GM21737 (cell line): ENCODE measurements around the gene TRPV6.

Experiments used
- ATAC-seq: cut with Tn5 transposase; IDR thresholded peaks from one replicate; pipeline ENCODE4 v1.9.1; 2021; ENCODE audit warnings: mild to moderate bottlenecking, moderate library complexity; ENCODE audit not compliant: unreplicated experiment

TRPV6 gene

DNA sequence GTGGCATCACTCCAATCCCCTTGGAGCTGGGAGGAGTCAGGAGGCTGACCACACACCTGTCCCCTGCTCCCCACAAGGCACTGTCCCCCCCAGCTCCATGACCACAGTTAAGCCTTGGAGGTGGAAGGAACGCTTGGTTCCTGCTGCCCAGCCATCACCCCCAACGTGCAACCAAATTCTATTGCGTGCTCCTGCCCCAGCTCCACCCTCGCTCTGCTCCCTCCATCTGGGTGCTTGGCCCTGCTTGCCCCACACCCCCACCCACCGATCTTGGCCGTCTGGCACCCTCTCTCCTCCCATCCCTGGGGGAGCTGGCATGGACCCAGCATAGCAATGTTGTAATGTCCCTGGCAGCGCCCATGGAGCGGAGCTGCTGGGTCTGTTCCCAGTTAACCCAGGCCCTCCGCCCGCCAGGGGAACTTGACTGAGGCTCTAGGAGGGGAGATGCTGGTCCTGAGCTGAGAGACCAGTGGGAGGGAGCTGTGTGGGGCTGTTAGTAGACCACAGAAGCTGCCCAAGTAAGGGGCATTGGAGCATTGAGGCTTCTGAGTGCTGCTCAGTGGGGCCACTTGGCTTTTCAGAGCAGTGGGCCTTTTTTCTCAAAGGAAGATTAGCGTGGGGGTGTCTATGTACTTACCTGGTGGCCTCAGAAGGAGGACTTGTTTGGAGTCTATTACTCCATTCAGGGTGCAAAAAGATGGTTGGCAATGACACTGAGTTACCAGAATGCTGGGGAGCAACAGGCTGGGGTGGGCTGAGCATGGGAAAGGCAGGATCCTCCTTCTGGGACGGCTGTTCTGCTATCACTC is 29.6 kb downstream of the TRPV6 start:
- no peak for ATAC-seq

DNA sequence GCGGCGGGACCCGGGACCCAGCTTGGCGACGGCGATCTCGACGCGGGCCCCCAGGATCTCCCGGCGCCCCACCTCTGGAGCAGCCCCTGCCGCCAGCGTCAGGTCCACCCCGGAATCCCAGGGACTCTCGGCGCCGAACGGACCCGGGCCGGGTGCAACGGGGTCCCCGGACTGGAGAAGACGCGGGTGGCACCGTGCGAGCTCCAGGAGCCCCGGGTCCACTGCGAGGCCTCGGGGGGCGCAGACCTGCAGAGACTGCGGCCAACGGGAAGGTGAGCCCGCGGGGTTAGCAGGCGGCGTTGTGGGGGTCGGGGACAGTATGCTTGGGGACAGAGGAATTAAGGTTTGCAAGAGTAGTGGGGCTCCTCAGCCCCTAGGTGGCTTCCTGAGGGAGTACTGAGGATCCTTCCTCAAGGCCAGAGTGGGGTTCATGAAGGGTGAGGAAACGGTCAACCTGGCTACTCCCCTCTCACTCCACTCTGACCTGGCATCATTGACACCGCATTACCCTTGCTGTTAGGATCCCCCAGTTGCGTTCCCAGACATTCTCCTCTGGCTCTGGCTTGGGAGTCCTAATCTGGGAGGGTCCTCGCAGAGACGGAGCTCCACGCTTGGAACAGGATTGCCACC is 30.3 kb downstream of the TRPV6 start:
- ATAC-seq = no peak

DNA sequence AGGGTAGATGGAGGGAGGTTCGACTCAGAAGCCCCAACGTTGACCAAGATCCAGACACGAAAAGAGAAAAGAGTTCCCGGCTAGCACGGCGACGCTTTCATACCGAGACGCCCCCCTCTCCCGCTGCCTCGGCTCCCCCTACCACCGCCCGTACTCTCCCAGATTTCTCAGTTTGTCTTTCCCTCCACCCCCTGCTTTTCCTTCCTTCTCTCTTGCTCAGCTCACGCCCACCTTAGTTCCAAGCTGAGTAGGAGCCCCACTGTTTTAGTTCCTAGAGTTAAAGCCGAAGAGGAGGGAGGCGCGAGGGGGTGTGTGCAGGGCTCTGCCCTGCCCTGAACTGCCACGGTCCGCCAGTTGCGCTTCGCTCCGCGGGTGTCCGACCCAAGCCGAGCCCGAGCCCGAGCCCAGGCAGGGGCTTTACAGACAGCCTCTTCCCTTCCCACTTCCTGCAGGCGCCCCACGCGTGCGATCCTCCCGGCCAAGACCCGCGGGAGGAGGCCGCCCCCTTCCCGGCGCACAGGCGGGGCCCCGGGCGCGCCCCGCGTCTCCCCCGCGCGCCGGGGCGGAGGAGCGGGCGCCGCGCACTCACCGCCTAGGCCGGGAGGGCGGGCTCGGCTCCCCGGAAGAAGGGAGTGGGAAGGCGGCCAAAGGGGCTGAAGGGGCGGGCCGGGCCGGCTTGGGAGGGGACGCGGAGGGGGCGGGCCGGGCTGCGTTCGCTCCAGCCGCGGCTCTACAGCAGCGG is 31.0 kb downstream of the TRPV6 start, which contains the start of gene EPHB6:
Gene EPHB6, plus strand, starts transcription at position 705 of the 742 bp plus-strand sequence. CDS start 8,152 bp downstream, outside the sequence.
- ATAC-seq = peak; percentile 58

DNA sequence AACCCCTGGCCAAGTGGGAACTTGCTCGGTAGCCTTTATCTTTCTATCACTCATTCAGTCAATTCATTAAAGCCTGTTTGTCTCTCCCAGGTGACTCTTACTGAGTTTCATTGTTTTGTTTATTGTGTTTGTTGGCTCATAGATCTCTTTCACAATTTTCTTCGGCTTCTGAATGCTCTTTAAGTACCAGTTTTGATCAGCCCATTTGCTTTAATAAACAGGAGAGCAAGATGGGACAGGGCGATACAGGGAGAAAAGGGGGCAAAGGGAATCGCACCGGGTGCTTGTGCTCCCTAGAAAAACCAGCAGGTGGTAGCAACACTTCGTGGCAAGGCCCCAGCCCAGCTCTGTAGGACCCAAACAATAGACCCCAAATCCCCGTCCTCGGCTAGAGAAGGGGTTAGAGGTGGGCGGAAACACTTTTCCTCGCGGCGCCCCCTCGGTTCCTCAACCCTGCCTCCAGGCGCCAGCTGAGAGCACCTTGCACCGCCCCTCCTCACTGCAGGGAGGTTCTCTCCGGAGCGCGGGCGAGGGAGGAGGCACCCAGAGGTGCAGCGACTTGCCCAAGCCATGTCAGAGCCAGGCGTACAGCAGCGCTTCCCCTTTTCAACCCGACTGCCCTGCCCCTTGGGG is 31.7 kb downstream of the TRPV6 start:
- peak; percentile 76 for ATAC-seq

DNA sequence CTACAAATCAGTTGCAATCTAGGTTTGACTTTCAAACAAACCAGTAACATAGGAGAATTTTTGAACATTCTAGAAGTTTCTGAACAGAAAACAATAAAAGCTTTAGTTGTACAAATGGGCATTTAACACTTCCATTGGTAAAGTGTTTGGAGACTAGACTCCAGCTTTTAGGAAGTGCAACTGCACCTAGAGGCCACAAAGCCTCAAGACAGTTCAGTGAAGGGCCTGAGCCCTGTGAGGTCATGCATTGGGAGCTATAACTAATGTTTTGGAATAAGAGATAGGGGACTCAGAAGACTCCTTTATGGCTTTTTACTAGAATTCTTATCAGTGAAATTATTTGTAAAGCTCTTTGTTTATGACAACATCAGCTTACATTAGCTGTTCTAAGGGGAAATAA is 33.6 kb downstream of the TRPV6 start:
- ATAC-seq = no peak

DNA sequence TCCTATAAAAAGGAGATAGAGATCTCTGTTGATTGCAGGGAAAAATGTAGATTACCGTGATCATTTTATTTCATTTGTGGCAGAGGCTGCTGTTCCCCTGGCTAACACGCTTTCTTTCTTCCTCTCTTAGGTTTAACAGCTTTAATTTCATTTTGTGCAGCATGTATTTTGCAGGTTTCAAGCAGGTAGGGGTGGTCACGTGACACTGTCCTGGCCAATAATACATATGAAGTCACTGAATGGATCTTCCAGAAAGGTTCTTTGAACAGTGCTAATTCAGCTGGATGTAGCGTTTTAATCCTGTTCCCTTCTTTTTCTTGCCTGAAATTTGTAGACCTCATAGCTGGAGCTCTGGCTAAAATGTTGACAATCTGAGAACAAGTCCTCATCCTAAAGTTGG is 34.3 kb downstream of the TRPV6 start:
- ATAC-seq = no peak

DNA sequence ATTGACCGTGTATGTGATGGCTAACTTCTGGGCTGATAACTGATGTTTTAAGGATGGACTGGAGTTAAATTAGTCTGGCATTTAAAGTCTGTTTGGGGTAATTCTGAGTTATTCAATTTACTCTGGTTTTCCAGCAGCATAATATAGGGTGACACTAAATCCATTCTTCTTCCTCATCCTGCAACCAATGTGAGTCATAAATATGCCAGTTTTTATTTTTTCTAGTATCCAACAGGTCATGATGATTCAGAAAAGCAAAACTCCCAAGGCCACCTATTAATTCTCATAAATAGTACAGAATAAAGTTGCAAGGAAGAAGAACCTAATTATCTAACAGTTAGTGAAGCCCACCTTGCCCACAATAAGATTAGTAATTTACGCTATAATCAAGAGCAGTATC is 38.2 kb downstream of the TRPV6 start:
- ATAC-seq = no peak

DNA sequence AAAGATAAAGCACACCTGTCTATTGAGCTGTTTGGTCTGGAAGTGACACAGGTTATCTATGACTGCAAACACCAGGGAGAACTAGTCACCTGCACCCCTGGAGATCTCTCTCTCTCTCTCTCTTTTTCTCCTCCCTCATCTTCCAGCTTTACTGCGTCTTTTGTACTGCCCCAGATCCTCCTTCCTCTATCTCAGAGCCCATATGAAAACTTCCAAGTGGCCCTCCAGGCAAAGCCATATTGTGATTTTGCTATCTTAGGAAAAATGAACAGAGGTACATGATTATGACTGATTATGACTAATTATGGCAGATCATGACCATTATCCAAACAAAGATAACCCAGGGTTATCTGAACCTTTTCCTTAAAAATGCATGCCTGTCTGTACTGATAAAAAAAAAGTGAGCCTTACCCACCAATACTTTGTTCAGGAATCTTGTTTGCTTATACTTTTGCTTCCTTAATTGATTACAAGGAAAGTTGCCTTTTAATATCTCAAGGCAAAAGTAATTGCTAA is 43.2 kb downstream of the TRPV6 start:
- no peak for ATAC-seq

DNA sequence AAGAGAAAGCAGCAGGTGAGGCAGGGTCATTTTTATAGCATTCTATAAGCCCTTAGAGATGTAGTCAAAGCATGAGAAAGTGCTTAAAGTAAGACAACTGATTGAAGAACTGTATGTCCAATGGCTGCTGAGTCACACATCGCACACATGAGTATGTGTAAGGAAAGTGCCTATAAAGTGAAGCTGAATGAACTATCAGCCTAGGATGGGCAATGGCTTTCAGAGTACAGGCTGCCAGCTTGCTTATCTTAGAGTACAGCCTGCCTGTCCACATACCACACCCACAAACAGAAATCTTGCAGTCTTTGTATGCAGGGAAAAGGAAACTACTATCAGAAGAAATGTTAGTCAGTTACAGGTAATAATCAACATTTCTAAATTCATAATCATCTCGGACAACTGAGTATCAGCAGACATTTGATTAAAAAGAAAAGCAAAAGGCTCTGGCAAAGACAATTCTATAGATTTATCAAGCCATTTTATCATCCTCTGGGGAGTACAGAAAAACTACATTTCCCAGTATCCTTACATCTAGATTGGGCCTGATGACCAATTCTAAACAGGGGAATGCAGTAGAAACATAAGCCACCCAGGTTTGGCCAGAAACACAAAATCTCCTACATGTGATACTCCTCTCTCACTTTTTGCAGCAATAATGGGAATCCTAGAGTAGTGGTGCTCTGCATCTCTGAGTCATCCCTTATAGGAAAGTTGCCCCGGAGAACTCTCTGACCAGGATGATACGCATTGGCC is 46.9 kb downstream of the TRPV6 start:
- no peak for ATAC-seq

DNA sequence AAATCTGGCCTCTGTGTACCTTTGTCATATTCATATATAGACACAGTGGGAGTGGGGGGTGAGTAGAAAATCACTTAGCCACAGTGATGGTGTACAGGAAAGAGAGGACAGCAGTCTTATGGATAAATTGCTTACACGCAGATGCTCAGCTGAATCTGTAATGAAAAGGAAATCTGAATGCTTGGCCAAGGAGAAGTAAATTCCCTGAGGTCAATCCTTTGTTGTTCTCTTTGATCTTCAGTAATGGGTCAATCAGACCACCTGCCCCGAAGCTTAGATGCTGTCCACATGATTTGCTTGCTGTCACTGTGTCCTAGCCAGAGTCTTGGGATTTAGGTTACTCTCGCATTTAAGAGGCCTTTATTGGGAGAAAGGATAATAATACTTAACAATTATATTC is 49.1 kb downstream of the TRPV6 start:
- no peak for ATAC-seq

DNA sequence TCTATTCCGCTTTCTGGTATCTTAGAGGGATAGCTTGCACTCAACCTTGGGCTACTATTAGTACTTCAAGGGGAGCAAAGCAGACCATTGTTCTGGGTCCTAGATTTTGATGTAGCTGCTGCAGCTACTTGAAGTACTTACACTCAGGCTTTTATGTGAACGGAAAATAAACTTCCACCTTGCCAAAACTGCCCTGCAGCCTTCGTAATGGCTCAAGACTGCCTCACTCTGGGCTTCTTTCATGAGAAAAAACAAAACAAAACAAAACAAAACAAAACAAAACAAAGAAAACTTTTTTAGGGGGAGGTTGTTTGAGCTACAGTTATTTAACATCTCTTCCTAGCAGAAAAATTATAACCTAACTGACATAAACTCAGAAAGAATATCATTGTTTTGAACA is 50.1 kb downstream of the TRPV6 start:
- ATAC-seq = no peak

DNA sequence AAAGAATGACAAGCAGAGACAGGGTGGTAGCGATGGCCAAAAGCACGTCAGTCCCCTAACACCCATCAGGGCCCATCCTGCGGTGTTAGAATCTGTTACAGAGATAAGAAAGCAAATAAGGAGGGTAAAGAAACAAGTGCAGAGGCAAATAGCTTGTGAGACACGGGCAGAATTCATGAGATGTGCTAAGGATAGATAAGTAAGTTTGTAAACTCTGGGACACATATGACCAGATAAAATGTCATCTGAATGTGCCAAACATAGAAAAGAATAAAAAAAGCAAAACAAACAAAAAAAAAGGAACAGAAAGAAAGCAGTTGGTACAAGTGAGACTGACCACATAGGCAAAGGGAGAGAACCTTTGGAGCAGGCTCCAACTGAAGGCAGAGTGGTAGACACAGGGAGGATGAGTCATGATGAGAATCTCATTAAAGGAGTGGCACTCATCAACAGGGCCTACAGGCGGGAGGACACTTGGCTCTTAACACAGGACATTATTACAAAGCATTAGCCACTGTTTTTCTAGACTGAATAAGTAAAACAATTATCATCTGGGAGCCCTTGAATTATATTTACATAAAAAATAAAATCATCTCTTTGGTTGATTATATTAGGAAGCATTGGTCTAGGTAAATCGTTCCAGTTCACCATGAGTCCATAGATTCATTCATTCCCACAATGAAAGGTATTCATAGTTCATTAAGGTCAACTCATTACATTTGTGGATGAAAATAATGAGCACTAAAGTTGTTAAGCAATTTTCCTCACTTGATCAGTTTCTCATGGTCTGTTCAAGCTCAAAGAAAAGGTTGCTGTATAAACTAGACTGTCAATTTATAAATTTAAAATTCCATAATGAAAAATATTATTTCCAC is 52.1 kb downstream of the TRPV6 start:
- ATAC-seq = peak; percentile 66

DNA sequence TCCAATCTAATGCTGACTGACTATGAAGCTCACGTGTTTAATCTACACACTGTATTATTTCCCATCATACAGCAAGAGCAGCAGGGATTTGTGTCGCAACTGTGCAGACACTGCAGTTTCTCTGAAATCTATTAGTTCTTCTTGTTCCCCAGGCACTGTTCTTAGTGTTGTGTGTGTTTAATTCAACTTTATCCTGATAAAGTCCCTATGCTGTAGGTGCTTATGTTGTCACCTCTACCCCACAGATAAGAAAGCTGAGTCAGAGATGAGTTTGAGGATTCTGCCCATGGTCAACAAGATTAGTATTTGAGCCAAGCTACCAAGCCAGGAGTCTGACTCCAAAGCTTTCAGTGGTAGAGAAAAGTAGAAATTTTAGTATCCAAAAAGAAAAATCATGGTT is 53.1 kb downstream of the TRPV6 start:
- ATAC-seq = no peak

DNA sequence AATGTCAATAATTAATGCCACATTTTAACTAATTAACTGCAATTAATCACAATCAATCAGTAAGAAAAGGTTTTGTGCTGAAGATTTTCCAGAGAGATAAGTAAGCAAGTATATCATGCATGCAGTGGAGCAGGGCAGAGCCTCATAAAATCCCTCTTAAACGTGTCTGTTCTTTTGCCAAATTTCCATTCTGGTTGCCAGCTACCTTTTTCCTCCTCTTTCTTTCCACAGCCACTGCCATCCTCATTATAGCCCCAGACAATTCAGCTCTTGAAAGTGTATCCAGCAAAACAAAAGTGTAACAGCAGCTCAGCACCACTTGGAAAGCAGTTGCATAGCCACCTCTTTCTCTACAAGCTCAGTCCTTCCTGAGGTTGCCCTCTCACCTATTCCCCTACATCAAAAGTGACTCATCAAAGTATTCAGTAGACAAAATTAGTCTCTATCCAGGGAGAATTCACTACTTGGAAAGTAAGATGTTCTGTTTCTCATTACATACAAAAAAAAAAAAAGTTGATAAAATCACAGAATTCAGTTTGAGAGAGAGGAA is 57.5 kb downstream of the TRPV6 start:
- ATAC-seq = no peak

DNA sequence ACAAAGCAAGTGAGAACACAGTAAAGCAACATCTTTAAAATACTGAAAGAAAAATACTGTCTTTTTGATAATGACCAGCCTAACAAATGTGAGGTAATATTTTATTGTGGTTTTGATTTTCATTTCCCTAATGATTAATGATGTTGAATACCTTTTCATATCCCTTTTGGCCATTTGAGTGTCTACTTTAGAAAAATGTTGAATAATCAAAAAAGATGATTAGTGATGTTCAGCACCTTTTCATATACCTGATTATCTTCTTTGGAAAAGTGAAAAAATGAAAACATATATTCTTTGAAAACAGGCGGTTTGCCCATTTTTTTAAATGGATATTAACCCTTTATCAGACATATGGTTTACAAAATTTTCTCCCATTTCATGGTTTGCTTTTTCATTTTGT is 62.8 kb downstream of the TRPV6 start:
- ATAC-seq = no peak
